Measurements from ENCODE around the gene MRPL42.
"Not testable (repeated sequence)": the region's sequence is repeated elsewhere in the genome, so short reads cannot be mapped to it uniquely, and the experiment has no call there.

MRPL42 gene

GRCh38 chr12:93427779-93428564, 39.3 kb upstream of the MRPL42 start:
- H3K27ac ChIP-seq: peak overlapping the region in 1 of 2 donors; percentile 31
- TF ChIP-seq, protein P1, sequence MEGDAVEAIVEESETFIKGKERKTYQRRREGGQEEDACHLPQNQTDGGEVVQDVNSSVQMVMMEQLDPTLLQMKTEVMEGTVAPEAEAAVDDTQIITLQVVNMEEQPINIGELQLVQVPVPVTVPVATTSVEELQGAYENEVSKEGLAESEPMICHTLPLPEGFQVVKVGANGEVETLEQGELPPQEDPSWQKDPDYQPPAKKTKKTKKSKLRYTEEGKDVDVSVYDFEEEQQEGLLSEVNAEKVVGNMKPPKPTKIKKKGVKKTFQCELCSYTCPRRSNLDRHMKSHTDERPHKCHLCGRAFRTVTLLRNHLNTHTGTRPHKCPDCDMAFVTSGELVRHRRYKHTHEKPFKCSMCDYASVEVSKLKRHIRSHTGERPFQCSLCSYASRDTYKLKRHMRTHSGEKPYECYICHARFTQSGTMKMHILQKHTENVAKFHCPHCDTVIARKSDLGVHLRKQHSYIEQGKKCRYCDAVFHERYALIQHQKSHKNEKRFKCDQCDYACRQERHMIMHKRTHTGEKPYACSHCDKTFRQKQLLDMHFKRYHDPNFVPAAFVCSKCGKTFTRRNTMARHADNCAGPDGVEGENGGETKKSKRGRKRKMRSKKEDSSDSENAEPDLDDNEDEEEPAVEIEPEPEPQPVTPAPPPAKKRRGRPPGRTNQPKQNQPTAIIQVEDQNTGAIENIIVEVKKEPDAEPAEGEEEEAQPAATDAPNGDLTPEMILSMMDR (IDR thresholded peaks at IDR 0.05): no peak
- no peak overlapping the region for H3K4me3 ChIP-seq
- no peak for DNase-seq (ENCODE audit: low spot score)

DNA sequence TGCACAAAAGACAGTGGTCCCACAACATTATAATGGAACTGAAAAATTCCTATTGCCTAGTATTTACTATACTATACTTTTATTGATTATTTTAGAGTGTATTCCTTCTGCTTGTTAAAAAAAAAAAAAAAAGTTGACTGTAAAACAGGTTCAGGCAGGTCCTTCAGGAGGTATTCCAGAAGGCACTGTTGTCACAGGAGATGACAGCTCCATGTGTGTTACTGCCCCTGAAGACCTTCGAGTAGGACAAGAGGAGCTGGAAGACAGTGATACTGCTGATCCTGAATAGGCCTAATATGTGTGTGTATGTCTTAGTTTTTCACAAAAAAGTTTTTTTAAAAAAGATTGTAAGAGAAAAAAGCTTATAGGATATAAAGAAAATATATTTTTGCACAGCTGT, 37.9 kb upstream of the MRPL42 start:
- DNase-seq (ENCODE audit: low spot score): no peak
- no peak overlapping the region for H3K27ac ChIP-seq
- no peak overlapping the region for H3K4me3 ChIP-seq
- TF ChIP-seq, protein P1 (IDR thresholded peaks at IDR 0.05): no peak

DNA sequence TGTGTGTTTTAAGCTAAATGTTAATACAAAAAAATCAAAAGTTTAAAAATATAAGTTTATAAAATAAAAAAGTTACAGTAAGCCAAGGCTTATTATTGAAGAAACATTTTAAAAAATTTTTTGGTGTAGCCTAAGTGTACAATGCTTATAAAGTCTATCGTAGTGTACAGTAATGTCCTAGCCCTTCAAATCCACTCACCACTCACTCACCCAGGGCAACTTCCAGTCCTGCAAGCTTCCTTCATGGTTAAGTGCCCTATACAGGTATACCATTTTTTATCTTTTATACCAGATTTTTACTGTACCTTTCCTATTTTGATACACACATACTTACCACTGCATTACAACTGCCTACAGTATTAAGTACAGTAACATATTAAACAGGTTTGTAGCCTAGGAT, 37.5 kb upstream of the MRPL42 start:
- no peak for DNase-seq (ENCODE audit: low spot score)

GRCh38 chr12:93430280-93430679, 37.0 kb upstream of the MRPL42 start:
- TF ChIP-seq, protein P1 (IDR thresholded peaks at IDR 0.05): no peak
- Histone ChIP-seq H3K27ac (no peak overlapping the region), H3K4me3 (no peak overlapping the region)
- no peak for DNase-seq (ENCODE audit: low spot score)

More for the DNA sequence above, 37.5 kb upstream of the MRPL42 start:
- TF ChIP-seq, protein P1 (IDR thresholded peaks at IDR 0.05): no peak
- Histone ChIP-seq H3K27ac (no peak overlapping the region), H3K4me3 (no peak overlapping the region)

DNA sequence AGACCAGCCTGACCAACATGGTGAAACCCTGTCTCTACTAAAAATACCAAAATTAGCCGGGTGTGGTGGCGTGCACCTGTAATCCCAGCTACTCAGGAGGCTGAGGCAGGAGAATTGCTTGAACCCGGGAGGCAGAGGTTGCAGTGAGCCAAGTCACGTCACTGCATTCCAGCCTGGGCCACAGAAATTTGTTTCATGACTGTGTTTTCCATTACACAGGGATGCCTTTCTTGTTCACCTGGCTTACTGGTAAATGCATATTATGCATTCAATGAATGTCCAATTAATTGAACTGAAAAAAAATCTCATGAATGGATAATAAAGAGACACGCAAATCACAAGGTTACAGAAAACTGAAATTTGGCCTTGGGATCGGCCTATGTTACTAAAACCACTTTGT, 35.3 kb upstream of the MRPL42 start:
- H3K27ac ChIP-seq: peak overlapping the region in 1 of 2 donors; percentile 57
- DNase-seq (ENCODE audit: low spot score): not testable (repeated sequence)

GRCh38 chr12:93434256-93434865, 33.0 kb upstream of the MRPL42 start:
- DNase-seq (ENCODE audit: low spot score): no peak
- Histone ChIP-seq H3K27ac (peak overlapping the region; percentile 26 to 48), H3K4me3 (peak overlapping the region; percentile 16)
- TF ChIP-seq, protein P1 (IDR thresholded peaks at IDR 0.05): no peak

More for the DNA sequence above, 35.3 kb upstream of the MRPL42 start:
- H3K4me3 ChIP-seq: not testable (repeated sequence)

GRCh38 chr12:93438266-93439050, 28.9 kb upstream of the MRPL42 start:
- no peak for DNase-seq (ENCODE audit: low spot score)
- H3K27ac ChIP-seq: no peak overlapping the region
- H3K4me3 ChIP-seq: no peak overlapping the region
- TF ChIP-seq, protein P1 (IDR thresholded peaks at IDR 0.05): no peak
